ENCODE data around the gene ASCC1. TPM values are rescaled to one million over a fixed set of nuclear protein-coding genes. Genes with fewer than 3 reads are reported as not detected.

The ASCC1 gene
- total RNA-seq, 1 donor from 2014 or later: 49.5 TPM

DNA sequence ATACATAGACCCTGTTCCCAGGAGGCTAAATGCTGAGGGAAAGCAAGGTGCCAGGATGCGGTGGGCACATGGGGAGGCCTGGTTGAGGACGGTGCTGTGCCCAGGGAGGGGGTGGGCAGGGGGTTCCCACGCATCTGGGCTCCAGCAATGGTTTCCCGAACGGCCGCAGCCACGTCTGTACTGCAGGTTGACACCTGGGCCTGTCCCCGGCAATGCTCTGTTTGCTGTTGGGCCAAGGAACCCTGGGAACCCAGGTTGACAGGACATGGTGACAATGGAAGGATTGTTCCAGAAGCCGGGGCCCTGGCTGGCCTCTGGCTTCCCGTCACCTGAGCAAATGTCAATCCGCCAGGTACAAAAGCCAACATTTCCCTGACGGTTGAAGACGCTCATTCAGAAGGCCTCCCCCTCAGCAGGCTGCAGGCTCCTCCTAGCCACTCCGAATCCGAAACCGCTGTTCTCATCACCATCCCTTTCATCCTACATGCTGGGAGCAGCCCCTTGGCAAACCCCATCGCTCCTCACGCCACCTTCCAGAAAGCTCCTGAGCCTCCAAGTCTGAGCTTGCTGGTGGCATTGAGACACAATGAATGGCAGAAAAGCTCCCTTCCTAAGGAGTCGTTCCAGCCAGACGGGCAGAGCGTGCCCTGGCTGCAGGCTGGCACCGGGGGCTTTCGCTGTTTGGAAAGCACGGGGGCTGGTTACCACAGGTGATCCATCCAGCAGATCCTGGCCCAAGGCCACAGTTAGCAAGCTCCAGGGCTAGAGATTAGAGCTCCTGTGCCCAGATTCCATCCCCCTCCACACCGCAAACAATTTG, 158.9 kb downstream of the ASCC1 start:
- Histone ChIP-seq H3K79me2 (ENCODE audit: low read depth) (no peaks in the 10 kb centered on the region), H3K36me3 (no peaks in the 10 kb centered on the region), H3K27ac (no peak overlapping the region), H3K9ac (no peak overlapping the region), H3K4me2 (no peak overlapping the region), H3F3A (ENCODE audit: low read depth) (no peaks in the 10 kb centered on the region), H3K27me3 (no peaks in the 10 kb centered on the region), H3K9me3 (ENCODE audit: low read depth) (no peaks in the 10 kb centered on the region), H2AFZ (replicated peaks) (no peak overlapping the region), H4K20me1 (ENCODE audit: low read depth) (no peaks in the 10 kb centered on the region), H3K4me3 (no peak overlapping the region), H3K4me1 (peaks cover 7% of the 10 kb centered on the region)
- H3K9me3 Mint-ChIP-seq: no peaks in the 10 kb centered on the region
- H3K27ac Mint-ChIP-seq: peak overlapping the region; percentile 42
- H3K36me3 Mint-ChIP-seq: no peaks in the 10 kb centered on the region
- no peak for DNase-seq (ENCODE audit: low spot score)
- TF ChIP-seq EZH2 (IDR thresholded peaks at IDR 0.05) (no peak), EZH2phosphoT487 (IDR thresholded peaks at IDR 0.05) (no peak)
- TF ChIP-seq, protein P1, sequence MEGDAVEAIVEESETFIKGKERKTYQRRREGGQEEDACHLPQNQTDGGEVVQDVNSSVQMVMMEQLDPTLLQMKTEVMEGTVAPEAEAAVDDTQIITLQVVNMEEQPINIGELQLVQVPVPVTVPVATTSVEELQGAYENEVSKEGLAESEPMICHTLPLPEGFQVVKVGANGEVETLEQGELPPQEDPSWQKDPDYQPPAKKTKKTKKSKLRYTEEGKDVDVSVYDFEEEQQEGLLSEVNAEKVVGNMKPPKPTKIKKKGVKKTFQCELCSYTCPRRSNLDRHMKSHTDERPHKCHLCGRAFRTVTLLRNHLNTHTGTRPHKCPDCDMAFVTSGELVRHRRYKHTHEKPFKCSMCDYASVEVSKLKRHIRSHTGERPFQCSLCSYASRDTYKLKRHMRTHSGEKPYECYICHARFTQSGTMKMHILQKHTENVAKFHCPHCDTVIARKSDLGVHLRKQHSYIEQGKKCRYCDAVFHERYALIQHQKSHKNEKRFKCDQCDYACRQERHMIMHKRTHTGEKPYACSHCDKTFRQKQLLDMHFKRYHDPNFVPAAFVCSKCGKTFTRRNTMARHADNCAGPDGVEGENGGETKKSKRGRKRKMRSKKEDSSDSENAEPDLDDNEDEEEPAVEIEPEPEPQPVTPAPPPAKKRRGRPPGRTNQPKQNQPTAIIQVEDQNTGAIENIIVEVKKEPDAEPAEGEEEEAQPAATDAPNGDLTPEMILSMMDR (IDR thresholded peaks at IDR 0.05): no peak
- peaks cover 11% of the 10 kb centered on the region for H3K27me3 Mint-ChIP-seq (ENCODE audit: insufficient read depth, low read depth)
- H3K4me3 Mint-ChIP-seq: no peak overlapping the region
- H3K4me1 Mint-ChIP-seq: peaks cover 43% of the 10 kb centered on the region

- H3K79me2 ChIP-seq (ENCODE audit: low read depth): no peaks in the 10 kb centered on the region
- H3K4me1 ChIP-seq: peaks cover 4% of the 10 kb centered on the region
- no peaks in the 10 kb centered on the region for H3K9me3 ChIP-seq (ENCODE audit: low read depth)
- no peaks in the 10 kb centered on the region for H3K9me3 Mint-ChIP-seq
- DNase-seq (ENCODE audit: low spot score): no peak
- H3K4me2 ChIP-seq: no peak overlapping the region
- TF ChIP-seq EZH2phosphoT487 (IDR thresholded peaks at IDR 0.05): no peak
- TF ChIP-seq, protein P1 (IDR thresholded peaks at IDR 0.05): no peak
- no peak for TF ChIP-seq EZH2 (IDR thresholded peaks at IDR 0.05)
- no peak overlapping the region for H3K4me3 ChIP-seq
- no peak overlapping the region for H3K27ac Mint-ChIP-seq
- H2AFZ ChIP-seq (replicated peaks): no peak overlapping the region
- peaks cover 34% of the 10 kb centered on the region for H3K4me1 Mint-ChIP-seq
- H3K27me3 ChIP-seq: no peaks in the 10 kb centered on the region
- no peak overlapping the region for H3K27ac ChIP-seq
- H3K36me3 Mint-ChIP-seq: no peaks in the 10 kb centered on the region
- H3K36me3 ChIP-seq: no peaks in the 10 kb centered on the region
- no peaks in the 10 kb centered on the region for H3F3A ChIP-seq (ENCODE audit: low read depth)
- no peak overlapping the region for H3K9ac ChIP-seq
- H3K27me3 Mint-ChIP-seq (ENCODE audit: insufficient read depth, low read depth): peaks cover 11% of the 10 kb centered on the region
- H3K4me3 Mint-ChIP-seq: no peak overlapping the region
- no peaks in the 10 kb centered on the region for H4K20me1 ChIP-seq (ENCODE audit: low read depth)
Measured at GRCh38 chr10:72056113-72056512, 160.0 kb downstream of the ASCC1 start.

GRCh38 chr10:72053690-72054089, 162.4 kb downstream of the ASCC1 start:
- Histone ChIP-seq H4K20me1 (ENCODE audit: low read depth) (no peaks in the 10 kb centered on the region), H3K27ac (no peak overlapping the region), H3K4me2 (no peak overlapping the region), H3K9me3 (ENCODE audit: low read depth) (no peaks in the 10 kb centered on the region), H3K79me2 (ENCODE audit: low read depth) (no peaks in the 10 kb centered on the region), H3K4me3 (no peak overlapping the region), H3K36me3 (no peaks in the 10 kb centered on the region), H3F3A (ENCODE audit: low read depth) (no peaks in the 10 kb centered on the region), H3K4me1 (peaks cover 3% of the 10 kb centered on the region), H3K27me3 (no peaks in the 10 kb centered on the region), H2AFZ (replicated peaks) (no peak overlapping the region), H3K9ac (no peak overlapping the region)
- Mint-ChIP-seq H3K9me3 (peaks cover 8% of the 10 kb centered on the region), H3K4me1 (peaks cover 26% of the 10 kb centered on the region), H3K27me3 (ENCODE audit: insufficient read depth, low read depth) (peaks cover 16% of the 10 kb centered on the region), H3K4me3 (no peak overlapping the region), H3K36me3 (no peaks in the 10 kb centered on the region), H3K27ac (no peak overlapping the region)
- no peak for DNase-seq (ENCODE audit: low spot score)
- TF ChIP-seq, protein P1 (IDR thresholded peaks at IDR 0.05): no peak
- TF ChIP-seq EZH2 (IDR thresholded peaks at IDR 0.05): no peak
- no peak for TF ChIP-seq EZH2phosphoT487 (IDR thresholded peaks at IDR 0.05)

Measured in neural progenitor cell (in vitro differentiated cells).